EH (cell line): ENCODE results near the gene NEU1.
"Not testable (repeated sequence)": the region's sequence is repeated elsewhere in the genome, so short reads cannot be mapped to it uniquely, and the experiment has no call there.

Source experiments
- DNase-seq: peaks from one replicate; pipeline ENCODE4 v3.0.0-alpha.2; 2015; ENCODE audit warnings: low read depth

Gene NEU1

DNA sequence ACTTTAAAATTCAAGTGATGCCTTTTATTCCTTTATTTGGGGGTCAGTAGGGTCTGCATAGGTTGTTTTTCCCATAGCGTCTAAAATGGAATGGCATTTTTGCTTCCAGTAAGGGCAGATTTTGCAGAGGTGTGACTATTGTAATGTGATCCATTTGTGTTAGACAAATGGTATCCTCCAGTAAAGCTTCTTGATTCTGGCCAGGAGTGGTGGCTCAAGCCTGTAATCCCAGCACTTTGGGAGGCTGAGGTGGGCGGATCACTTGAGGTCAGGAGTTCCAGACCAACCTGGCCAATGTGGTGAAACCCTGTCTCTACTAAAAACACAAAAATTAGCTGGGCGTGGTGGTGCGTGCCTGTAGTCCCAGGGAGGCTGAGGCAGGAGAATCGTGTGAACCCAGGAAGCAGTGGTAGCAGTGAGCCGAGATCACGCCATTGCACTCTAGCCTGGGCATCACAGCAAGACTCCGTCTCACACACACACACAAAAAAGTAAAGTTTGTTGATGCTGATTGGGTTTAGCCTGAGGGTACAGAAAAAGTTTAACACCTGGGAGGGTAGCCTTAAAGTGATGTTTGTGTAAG is 44.6 kb downstream of the NEU1 start:
- not testable (repeated sequence) for DNase-seq

DNA sequence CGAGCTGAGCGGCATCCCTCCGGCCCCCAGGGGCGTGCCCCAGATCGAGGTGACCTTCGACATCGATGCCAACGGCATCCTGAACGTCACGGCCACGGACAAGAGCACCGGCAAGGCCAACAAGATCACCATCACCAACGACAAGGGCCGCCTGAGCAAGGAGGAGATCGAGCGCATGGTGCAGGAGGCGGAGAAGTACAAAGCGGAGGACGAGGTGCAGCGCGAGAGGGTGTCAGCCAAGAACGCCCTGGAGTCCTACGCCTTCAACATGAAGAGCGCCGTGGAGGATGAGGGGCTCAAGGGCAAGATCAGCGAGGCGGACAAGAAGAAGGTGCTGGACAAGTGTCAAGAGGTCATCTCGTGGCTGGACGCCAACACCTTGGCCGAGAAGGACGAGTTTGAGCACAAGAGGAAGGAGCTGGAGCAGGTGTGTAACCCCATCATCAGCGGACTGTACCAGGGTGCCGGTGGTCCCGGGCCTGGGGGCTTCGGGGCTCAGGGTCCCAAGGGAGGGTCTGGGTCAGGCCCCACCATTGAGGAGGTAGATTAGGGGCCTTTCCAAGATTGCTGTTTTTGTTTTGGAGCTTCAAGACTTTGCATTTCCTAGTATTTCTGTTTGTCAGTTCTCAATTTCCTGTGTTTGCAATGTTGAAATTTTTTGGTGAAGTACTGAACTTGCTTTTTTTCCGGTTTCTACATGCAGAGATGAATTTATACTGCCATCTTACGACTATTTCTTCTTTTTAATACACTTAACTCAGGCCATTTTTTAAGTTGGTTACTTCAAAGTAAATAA is 45.3 kb downstream of the NEU1 start:
- not testable (repeated sequence) for DNase-seq

DNA sequence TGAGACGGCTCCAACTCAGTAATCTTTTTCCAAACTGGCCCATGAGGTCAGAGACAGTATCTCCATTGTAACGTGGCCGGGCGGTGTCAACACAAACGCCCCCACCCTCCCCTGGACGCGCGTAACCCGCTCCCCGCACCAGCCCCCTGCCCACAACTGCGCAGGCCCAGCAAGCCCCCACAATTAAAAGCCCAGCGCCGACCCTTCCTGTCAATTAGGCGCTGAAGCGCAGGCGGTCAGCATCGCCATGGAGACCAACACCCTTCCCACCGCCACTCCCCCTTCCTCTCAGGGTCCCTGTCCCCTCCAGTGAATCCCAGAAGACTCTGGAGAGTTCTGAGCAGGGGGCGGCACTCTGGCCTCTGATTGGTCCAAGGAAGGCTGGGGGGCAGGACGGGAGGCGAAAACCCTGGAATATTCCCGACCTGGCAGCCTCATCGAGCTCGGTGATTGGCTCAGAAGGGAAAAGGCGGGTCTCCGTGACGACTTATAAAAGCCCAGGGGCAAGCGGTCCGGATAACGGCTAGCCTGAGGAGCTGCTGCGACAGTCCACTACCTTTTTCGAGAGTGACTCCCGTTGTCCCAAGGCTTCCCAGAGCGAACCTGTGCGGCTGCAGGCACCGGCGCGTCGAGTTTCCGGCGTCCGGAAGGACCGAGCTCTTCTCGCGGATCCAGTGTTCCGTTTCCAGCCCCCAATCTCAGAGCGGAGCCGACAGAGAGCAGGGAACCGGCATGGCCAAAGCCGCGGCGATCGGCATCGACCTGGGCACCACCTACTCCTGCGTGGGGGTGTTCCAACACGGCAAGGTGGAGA is 47.4 kb downstream of the NEU1 start, which contains the start of the genes HSPA1A and HSPA1L:
TSS of gene HSPA1A (plus strand) at position 519 of the 814 bp plus-strand sequence. CDS start at position 733, 214 bp downstream.
TSS of gene HSPA1L (minus strand) at position 259 of the 814 bp plus-strand sequence. CDS start 3,311 bp downstream, outside the sequence.
- peak; percentile 98 for DNase-seq

DNA sequence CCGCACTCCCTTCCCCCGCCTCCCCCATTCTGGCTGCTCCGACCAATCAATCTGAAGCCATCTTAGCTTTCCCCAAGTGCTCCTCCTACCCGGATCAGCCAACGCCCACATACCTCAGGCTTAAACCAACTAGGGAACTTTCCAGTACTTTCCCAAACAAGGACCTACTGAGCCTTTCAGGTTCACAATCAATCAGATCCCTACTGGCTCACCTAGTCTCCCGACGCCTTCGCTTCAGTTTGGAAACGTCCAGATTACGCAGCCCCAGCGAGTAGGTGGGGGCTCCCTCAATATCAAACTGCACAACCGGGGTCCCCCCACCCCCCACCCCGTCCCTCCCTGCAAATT is 48.0 kb downstream of the NEU1 start:
- DNase-seq, result peak; percentile 99

DNA sequence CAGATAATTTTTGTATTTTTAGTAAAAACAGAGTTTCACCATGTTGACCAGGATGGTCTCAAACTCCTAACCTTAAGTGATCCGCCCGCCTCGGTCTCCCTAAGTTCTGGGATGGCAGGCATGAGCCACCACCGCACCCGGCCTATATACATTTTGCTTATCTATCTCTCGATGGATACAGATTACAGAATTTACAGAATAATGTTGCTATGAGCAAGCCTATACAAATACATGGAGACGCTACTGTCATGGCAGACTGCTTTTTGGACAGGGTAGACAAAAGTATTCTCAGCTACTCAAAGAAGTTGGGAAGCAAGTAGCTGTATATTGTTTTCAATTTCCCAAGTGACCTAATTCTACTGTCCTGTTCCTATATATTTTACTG is 49.2 kb downstream of the NEU1 start:
- DNase-seq, result no peak

DNA sequence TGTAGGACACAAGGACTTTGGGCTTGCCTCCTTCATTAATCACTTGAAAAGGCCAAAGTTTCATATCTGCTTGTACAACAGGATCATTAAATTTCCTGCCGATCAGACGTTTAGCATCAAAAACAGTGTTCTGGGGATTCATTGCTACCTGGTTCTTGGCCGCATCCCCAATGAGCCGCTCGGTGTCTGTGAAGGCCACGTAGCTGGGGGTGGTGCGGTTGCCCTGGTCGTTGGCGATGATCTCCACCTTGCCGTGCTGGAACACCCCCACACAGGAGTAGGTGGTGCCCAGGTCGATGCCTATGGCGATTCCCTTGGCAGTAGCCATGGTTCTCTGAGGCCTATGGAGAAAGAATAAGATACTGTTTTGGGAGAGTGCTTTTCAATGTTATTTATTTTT is 51.0 kb downstream of the NEU1 start:
- DNase-seq, result no peak

DNA sequence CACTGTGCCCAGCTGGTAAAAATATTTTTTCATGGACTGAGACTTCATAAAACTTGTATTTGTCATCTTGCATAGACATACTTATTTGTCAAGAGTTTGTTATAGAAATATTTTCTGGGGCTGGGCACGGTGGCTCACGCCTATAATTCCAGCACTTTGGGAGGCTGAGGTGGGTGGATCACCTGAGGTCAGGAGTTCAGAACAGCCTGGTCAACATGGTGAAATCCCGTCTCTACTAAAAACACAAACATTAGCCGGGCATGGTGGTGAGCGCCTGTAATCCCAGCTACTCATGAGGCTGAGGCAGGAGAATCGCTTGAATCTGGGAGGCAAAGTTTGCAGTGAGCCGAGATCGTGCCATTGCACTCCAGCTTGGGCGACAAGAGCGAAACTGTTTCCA is 54.0 kb downstream of the NEU1 start:
- not testable (repeated sequence) for DNase-seq
